Measurements from ENCODE around the gene TNFSF10. TPM values are rescaled to one million over a fixed set of nuclear protein-coding genes. Genes with fewer than 3 reads are reported as not detected.

Gene TNFSF10
- total RNA-seq, 2 experiments from 2014 or later: 21.5 to 23.6 TPM

GRCh38 chr3:172559020-172559419 lies 35.8 kb upstream of the TNFSF10 start:
- Mint-ChIP-seq H3K4me1 (ENCODE audit: low read depth) (peaks cover 39% of the 10 kb centered on the region), H3K27ac (no peak overlapping the region), H3K27me3 (no peaks in the 10 kb centered on the region), H3K9me3 (no peaks in the 10 kb centered on the region), H3K4me3 (no peak overlapping the region), H3K36me3 (ENCODE audit: low read depth) (no peaks in the 10 kb centered on the region)
- ChIA-PET POLR2A (no interaction called here), CTCF (interaction anchor here (2.0 kb wide), 1 partner anchor 38 kb away, joined by 4 read pairs; no protein-coding TSS in a partner anchor)
- intact Hi-C loops (cut with micrococcal nuclease): no loop called here
- ATAC-seq (no peak), DNase-seq (no peak)
- no peak for TF ChIP-seq CTCF (IDR thresholded peaks at IDR 0.05)

DNA sequence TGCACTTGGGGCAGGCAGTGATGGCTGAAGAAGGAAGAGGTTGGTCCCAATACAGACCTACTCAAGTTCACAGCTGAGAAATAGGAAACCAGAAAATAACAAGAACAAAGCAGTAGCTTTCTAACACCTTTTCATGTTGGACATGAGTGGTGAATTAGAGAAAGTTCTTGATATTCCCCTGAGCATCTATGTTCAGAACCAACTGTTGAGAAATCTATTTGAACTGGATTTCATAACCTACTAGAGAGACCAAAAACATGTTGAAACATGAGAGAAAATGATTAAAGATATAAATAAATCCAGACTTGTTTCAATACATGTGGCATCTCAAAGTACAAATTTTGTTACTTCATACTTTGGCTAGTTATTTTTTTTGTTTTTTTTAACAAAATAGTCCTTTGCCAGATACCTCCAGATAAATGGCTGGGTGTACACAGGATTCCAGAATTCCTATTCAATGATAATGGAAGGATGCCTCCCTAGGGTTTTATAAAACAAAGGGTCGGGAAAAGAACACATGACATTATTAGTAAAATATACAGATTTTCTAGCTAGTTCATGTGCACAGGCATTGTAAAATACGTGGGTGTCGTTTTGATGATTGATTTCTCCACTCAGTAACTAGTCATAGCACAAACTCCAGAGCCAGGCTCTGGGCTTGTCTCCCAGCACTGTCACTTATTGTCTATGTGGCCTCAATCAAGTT lies 34.4 kb upstream of the TNFSF10 start:
- Mint-ChIP-seq H3K27me3 (no peaks in the 10 kb centered on the region), H3K4me3 (no peak overlapping the region), H3K36me3 (ENCODE audit: low read depth) (no peaks in the 10 kb centered on the region), H3K4me1 (ENCODE audit: low read depth) (peaks cover 26% of the 10 kb centered on the region), H3K9me3 (no peaks in the 10 kb centered on the region), H3K27ac (no peak overlapping the region)
- intact Hi-C loops (cut with micrococcal nuclease): no loop called here
- ChIA-PET CTCF (interaction anchor here (0.7 kb wide), 1 partner anchor 12 kb away, joined by 3 read pairs; no protein-coding TSS in a partner anchor), POLR2A (interaction anchor here (0.6 kb wide), 1 partner anchor 123 kb away, joined by 3 read pairs; no protein-coding TSS in a partner anchor)
- DNase-seq (peak; percentile 24), ATAC-seq (peak; percentile 47)
- no peak for TF ChIP-seq CTCF (IDR thresholded peaks at IDR 0.05)

DNA sequence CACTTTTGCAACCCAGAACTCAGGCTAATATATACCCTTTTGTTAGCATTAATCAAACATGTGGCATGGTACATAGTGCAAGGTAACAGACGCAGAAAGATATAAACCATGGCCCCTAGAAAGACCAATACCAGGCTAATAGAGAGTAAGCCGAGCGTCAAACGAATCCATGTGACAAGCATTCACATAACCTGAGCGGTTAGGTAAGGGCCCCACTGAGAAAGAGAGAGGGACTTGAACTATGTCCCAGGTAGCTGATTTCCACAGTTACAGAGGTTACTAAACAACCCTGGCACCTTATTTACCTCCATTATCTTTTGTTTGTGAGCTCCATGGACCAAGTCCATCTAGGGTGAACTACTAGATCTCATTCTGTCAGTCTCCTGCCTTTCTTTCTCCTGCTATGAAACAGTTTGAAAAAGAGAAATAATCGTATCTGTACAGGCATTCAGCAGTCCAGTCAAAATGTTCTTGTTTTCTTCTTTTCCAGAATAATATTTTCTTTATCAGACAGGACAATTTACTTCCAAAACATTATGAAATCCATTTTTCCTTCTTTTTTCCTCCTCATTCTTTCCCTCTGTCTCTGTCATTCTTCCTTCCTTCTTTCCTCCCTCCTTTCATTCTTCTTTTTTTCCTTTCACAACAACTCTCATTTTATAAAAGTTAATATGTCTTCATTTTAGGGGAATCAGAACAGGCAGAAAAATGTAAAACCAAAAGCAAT lies 30.5 kb upstream of the TNFSF10 start:
- no peak overlapping the region for H3K4me3 Mint-ChIP-seq
- intact Hi-C loops (cut with micrococcal nuclease): loop anchor here (5.0 kb wide), 1 partner anchor 39 kb away; no protein-coding TSS in a partner anchor
- POLR2A ChIA-PET: no interaction called here
- CTCF ChIA-PET: no interaction called here
- no peaks in the 10 kb centered on the region for H3K36me3 Mint-ChIP-seq (ENCODE audit: low read depth)
- no peaks in the 10 kb centered on the region for H3K27me3 Mint-ChIP-seq
- H3K9me3 Mint-ChIP-seq: no peaks in the 10 kb centered on the region
- DNase-seq (no peak), ATAC-seq (no peak)
- peaks cover 33% of the 10 kb centered on the region for H3K4me1 Mint-ChIP-seq (ENCODE audit: low read depth)
- no peak for TF ChIP-seq CTCF (IDR thresholded peaks at IDR 0.05)
- H3K27ac Mint-ChIP-seq: no peak overlapping the region

GRCh38 chr3:172552607-172553006 lies 29.4 kb upstream of the TNFSF10 start:
- H3K9me3 Mint-ChIP-seq: no peaks in the 10 kb centered on the region
- ChIA-PET POLR2A (interaction anchor here (2.0 kb wide), 1 partner anchor 30 kb away, joined by 9 read pairs; the partner anchor contains the start of gene TNFSF10), CTCF (interaction anchor here (1.0 kb wide), 1 partner anchor 43 kb away, joined by 3 read pairs; no protein-coding TSS in a partner anchor)
- peaks cover 28% of the 10 kb centered on the region for H3K4me1 Mint-ChIP-seq (ENCODE audit: low read depth)
- no peak for ATAC-seq
- H3K27ac Mint-ChIP-seq: no peak overlapping the region
- H3K36me3 Mint-ChIP-seq (ENCODE audit: low read depth): no peaks in the 10 kb centered on the region
- H3K27me3 Mint-ChIP-seq: no peaks in the 10 kb centered on the region
- H3K4me3 Mint-ChIP-seq: no peak overlapping the region
- no peak for DNase-seq
- intact Hi-C loops (cut with micrococcal nuclease): loop anchor here (5.0 kb wide), 1 partner anchor 40 kb away; no protein-coding TSS in a partner anchor
- no peak for TF ChIP-seq CTCF (IDR thresholded peaks at IDR 0.05)
